ENCODE results near the gene PMPCA. TPM values are rescaled to one million over a fixed set of nuclear protein-coding genes. Genes with fewer than 3 reads are reported as not detected.

PMPCA gene
- polyA plus RNA-seq, 1 of the 3 experiments (the other 2 are of a cell fraction) = 125 TPM

DNA sequence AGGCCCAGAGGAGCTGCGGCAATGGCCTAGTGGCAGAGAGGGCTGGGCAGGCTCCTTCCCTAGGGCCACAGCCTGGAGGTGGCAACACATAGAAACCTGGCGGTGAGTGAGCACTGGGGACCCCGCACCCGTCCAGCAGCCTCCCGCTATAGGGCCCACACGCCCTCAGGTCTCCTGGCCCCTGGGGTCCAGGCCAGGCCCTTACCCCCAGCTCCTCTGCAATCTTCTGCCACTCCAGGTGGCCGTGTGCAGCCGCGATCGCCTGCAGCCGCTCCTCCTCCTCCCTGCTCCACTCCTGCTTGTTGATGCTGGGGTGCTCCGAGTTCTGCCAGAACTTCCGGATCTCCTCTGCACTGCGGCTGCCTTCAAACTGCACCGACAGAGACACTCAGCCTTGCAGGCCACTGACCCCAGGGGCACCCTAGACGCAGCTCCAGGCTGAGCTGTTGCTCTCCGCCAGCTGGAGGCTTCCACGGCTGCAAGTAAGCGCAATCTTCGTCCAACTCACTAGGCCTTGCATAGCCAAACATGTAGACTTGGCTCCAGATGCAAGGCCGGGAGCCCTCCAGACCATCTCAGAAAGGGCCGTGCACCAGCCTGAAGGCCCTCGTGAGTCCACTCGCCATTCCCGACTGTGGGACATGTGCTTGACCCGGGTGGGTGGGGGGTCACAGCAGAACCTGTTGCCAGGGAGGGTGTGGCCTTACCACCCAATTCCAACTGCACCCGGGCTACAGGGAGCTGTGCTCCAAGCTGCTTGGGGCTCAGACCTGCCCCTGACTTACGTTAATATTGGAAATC, 18.5 kb upstream of the PMPCA start:
- H3K36me3 ChIP-seq (replicated peaks in 1 of 2; ENCODE audit: control insufficient read depth in 1 of 2, insufficient read depth in 2 of 2, low read length in 1 of 2) = peaks cover 36 to 83% of the 10 kb centered on the region in 2 experiments
- no peaks in the 10 kb centered on the region for H3K9me3 ChIP-seq
- H3K9me2 ChIP-seq = no peaks in the 10 kb centered on the region
- CTCF ChIA-PET = interaction anchor here (0.8 to 3.1 kb wide), 10 partner anchors 9 to 240 kb away, joined by 3 to 11 read pairs (median 4); partner anchors contain the start of genes DNLZ and SNAPC4
- no peak overlapping the region for H3K9ac ChIP-seq
- no peak overlapping the region for H3K4me3 ChIP-seq (ENCODE audit: low read depth in 2 of 2, low read length in 1 of 2)
- WGBS (ENCODE audit: low lambda C conversion rate) = 95% methylated on average over 24 of the region's 28 CpGs
- no peak overlapping the region for H3K27ac ChIP-seq (ENCODE audit: low read depth in 2 of 2, low read length in 1 of 2)
- no peaks in the 10 kb centered on the region for H4K20me1 ChIP-seq (ENCODE audit: insufficient read depth)
- no peak for DNase-seq
- H3K79me2 ChIP-seq (ENCODE audit: insufficient read depth) = peaks cover 15% of the 10 kb centered on the region; the same call in 1 of the 2 replicates
- TF ChIP-seq, protein P1, sequence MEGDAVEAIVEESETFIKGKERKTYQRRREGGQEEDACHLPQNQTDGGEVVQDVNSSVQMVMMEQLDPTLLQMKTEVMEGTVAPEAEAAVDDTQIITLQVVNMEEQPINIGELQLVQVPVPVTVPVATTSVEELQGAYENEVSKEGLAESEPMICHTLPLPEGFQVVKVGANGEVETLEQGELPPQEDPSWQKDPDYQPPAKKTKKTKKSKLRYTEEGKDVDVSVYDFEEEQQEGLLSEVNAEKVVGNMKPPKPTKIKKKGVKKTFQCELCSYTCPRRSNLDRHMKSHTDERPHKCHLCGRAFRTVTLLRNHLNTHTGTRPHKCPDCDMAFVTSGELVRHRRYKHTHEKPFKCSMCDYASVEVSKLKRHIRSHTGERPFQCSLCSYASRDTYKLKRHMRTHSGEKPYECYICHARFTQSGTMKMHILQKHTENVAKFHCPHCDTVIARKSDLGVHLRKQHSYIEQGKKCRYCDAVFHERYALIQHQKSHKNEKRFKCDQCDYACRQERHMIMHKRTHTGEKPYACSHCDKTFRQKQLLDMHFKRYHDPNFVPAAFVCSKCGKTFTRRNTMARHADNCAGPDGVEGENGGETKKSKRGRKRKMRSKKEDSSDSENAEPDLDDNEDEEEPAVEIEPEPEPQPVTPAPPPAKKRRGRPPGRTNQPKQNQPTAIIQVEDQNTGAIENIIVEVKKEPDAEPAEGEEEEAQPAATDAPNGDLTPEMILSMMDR (IDR thresholded peaks at IDR 0.05) = no peak
- TF ChIP-seq MEF2A (IDR thresholded peaks at IDR 0.05; ENCODE audit: borderline replicate concordance, low read depth) (no peak), TAF1 (IDR thresholded peaks at IDR 0.05; ENCODE audit: borderline replicate concordance, low read depth, low read length) (no peak), CHD2 (IDR thresholded peaks at IDR 0.05; ENCODE audit: low read length, partially characterized antibody) (no peak), GATA2 (CRISPR knock-in tag; IDR thresholded peaks at IDR 0.05) (no peak), FOSL2 (IDR thresholded peaks at IDR 0.05; ENCODE audit: borderline replicate concordance, low read depth) (no peak), EP300 (IDR thresholded peaks at IDR 0.05; ENCODE audit: borderline replicate concordance in 1 of 2, low read depth in 1 of 2, low read length in 1 of 2) (no peak), JUND (IDR thresholded peaks at IDR 0.05) (no peak), EZH2phosphoT487 (IDR thresholded peaks at IDR 0.05; ENCODE audit: borderline replicate concordance, low read depth) (no peak), RCOR1 (IDR thresholded peaks at IDR 0.05; ENCODE audit: low read length) (no peak), SIN3A (IDR thresholded peaks at IDR 0.05; ENCODE audit: borderline replicate concordance, low read depth, low read length) (no peak), ELF1 (IDR thresholded peaks at IDR 0.05) (no peak), MXI1 (IDR thresholded peaks at IDR 0.05; ENCODE audit: low read depth, low read length) (no peak)
- TF ChIP-seq, protein P2, sequence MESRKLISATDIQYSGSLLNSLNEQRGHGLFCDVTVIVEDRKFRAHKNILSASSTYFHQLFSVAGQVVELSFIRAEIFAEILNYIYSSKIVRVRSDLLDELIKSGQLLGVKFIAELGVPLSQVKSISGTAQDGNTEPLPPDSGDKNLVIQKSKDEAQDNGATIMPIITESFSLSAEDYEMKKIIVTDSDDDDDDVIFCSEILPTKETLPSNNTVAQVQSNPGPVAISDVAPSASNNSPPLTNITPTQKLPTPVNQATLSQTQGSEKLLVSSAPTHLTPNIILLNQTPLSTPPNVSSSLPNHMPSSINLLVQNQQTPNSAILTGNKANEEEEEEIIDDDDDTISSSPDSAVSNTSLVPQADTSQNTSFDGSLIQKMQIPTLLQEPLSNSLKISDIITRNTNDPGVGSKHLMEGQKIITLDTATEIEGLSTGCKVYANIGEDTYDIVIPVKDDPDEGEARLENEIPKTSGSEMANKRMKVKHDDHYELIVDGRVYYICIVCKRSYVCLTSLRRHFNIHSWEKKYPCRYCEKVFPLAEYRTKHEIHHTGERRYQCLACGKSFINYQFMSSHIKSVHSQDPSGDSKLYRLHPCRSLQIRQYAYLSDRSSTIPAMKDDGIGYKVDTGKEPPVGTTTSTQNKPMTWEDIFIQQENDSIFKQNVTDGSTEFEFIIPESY (IDR thresholded peaks at IDR 0.05; ENCODE audit: borderline replicate concordance, low read depth) = no peak
- TF ChIP-seq, protein P3, sequence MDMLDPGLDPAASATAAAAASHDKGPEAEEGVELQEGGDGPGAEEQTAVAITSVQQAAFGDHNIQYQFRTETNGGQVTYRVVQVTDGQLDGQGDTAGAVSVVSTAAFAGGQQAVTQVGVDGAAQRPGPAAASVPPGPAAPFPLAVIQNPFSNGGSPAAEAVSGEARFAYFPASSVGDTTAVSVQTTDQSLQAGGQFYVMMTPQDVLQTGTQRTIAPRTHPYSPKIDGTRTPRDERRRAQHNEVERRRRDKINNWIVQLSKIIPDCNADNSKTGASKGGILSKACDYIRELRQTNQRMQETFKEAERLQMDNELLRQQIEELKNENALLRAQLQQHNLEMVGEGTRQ (IDR thresholded peaks at IDR 0.05; ENCODE audit: borderline replicate concordance, low read depth, low read length) = no peak
- TF ChIP-seq, protein P4, sequence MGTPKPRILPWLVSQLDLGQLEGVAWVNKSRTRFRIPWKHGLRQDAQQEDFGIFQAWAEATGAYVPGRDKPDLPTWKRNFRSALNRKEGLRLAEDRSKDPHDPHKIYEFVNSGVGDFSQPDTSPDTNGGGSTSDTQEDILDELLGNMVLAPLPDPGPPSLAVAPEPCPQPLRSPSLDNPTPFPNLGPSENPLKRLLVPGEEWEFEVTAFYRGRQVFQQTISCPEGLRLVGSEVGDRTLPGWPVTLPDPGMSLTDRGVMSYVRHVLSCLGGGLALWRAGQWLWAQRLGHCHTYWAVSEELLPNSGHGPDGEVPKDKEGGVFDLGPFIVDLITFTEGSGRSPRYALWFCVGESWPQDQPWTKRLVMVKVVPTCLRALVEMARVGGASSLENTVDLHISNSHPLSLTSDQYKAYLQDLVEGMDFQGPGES (IDR thresholded peaks at IDR 0.05; ENCODE audit: low read depth, low read length) = no peak
- no peaks in the 10 kb centered on the region for H3K4me1 ChIP-seq (ENCODE audit: control insufficient read depth in 1 of 2, insufficient read depth in 2 of 2, low read depth in 1 of 2, low read length in 1 of 2)
- H3F3A ChIP-seq (replicated peaks; ENCODE audit: insufficient read depth) = peaks cover 5% of the 10 kb centered on the region
- H2AFZ ChIP-seq (ENCODE audit: low read depth) = no peak overlapping the region
- no peaks in the 10 kb centered on the region for H3K27me3 ChIP-seq (ENCODE audit: insufficient read depth)
- POLR2A ChIA-PET = interaction anchor here (1.2 kb wide), 1 partner anchor 18 kb away, joined by 3 read pairs; no protein-coding TSS in a partner anchor
- no peak overlapping the region for H3K4me2 ChIP-seq

Data from SK-N-SH (cell line).